Trophoblast cell (in vitro differentiated cells and primary cell): ENCODE measurements around the gene GPR180.

Source experiments
- DNase-seq, 2 donors: peaks; one replicate each; pipeline ENCODE4 v3.0.0-alpha.2; 2016
- H2AFZ ChIP-seq: 2 replicates; pipeline ENCODE4 v1.6.1; 2013; ENCODE audit warnings: low read length, moderate library complexity, mild to moderate bottlenecking; ENCODE audit not compliant: insufficient read depth, poor library complexity
- H2AK5ac ChIP-seq: 2 replicates; pipeline ENCODE4 v1.6.1; 2013; ENCODE audit warnings: mild to moderate bottlenecking, low read length
- H2BK120ac ChIP-seq: 2 replicates; pipeline ENCODE4 v1.6.1; 2013; ENCODE audit warnings: low read length, mild to moderate bottlenecking, moderate library complexity; ENCODE audit not compliant: insufficient read depth, poor library complexity
- H2BK12ac ChIP-seq: 2 replicates; pipeline ENCODE4 v1.6.1; 2013; ENCODE audit warnings: mild to moderate bottlenecking, low read length, moderate library complexity
- H2BK5ac ChIP-seq: 2 replicates; pipeline ENCODE4 v1.6.1; 2013; ENCODE audit warnings: low read length, low read depth, moderate library complexity, mild to moderate bottlenecking; ENCODE audit not compliant: poor library complexity
- H3K14ac ChIP-seq: 2 replicates; pipeline ENCODE4 v1.6.1; 2013; ENCODE audit warnings: mild to moderate bottlenecking, low read length
- H3K18ac ChIP-seq: 2 replicates; pipeline ENCODE4 v1.6.1; 2013; ENCODE audit warnings: mild to moderate bottlenecking, low read length
- H3K23ac ChIP-seq: 2 replicates; pipeline ENCODE4 v1.6.1; 2013; ENCODE audit warnings: low read length
- H3K27ac ChIP-seq: 2 replicates; pipeline ENCODE4 v1.5.1; 2013; ENCODE audit warnings: low read depth, mild to moderate bottlenecking, inconsistent platforms, low read length, moderate library complexity
- H3K27me3 ChIP-seq: 2 replicates; pipeline ENCODE4 v1.6.1; 2013; ENCODE audit warnings: inconsistent platforms, mild to moderate bottlenecking, low read length, moderate library complexity; ENCODE audit not compliant: insufficient read depth
- H3K36me3 ChIP-seq, 2 experiments: 1 replicate in 1 of 2; 2 replicates in 1 of 2; pipeline ENCODE4 v1.6.1; 2013; ENCODE audit warnings: low read length in 2 of 2, mild to moderate bottlenecking in 2 of 2, moderate library complexity in 1 of 2; ENCODE audit not compliant: insufficient read depth in 2 of 2, control insufficient read depth in 1 of 2
- H3K4ac ChIP-seq: 2 replicates; pipeline ENCODE4 v1.6.1; 2013; ENCODE audit warnings: low read depth, mild to moderate bottlenecking, low read length, moderate library complexity
- H3K4me1 ChIP-seq, 2 experiments: 1 replicate in 1 of 2; 2 replicates in 1 of 2; pipeline ENCODE4 v1.6.1; 2013; ENCODE audit warnings: low read length in 2 of 2, mild to moderate bottlenecking in 2 of 2, moderate library complexity in 1 of 2; ENCODE audit not compliant: insufficient read depth in 2 of 2, control insufficient read depth in 1 of 2
- H3K4me2 ChIP-seq: 2 replicates; pipeline ENCODE4 v1.6.1; 2013; ENCODE audit warnings: inconsistent platforms, mild to moderate bottlenecking, low read length, moderate library complexity
- H3K4me3 ChIP-seq: 2 replicates; pipeline ENCODE4 v1.5.1; 2013; ENCODE audit warnings: mild to moderate bottlenecking, low read depth, low read length, inconsistent platforms
- H3K79me1 ChIP-seq: one replicate; pipeline ENCODE4 v1.6.1; 2013; ENCODE audit warnings: low read length
- H3K79me2 ChIP-seq: 2 replicates; pipeline ENCODE4 v1.6.1; 2013; ENCODE audit warnings: low read length, mild to moderate bottlenecking; ENCODE audit not compliant: control insufficient read depth, insufficient read depth, poor library complexity
- H3K9ac ChIP-seq: 2 replicates; pipeline ENCODE4 v1.6.1; 2013; ENCODE audit warnings: mild to moderate bottlenecking, low read length
- H3K9me3 ChIP-seq: 2 replicates; pipeline ENCODE4 v1.6.1; 2013; ENCODE audit warnings: low read depth, mild to moderate bottlenecking, control low read depth, inconsistent platforms, low read length; ENCODE audit not compliant: insufficient read depth
- H4K12ac ChIP-seq: 2 replicates; pipeline ENCODE4 v1.6.1; 2013; ENCODE audit warnings: low read depth, mild to moderate bottlenecking, low read length, moderate library complexity
- H4K8ac ChIP-seq: 2 replicates; pipeline ENCODE4 v1.6.1; 2013; ENCODE audit warnings: low read depth, mild to moderate bottlenecking, low read length, moderate library complexity
- H4K91ac ChIP-seq: one replicate; pipeline ENCODE4 v1.6.1; 2013; ENCODE audit warnings: low read depth, mild to moderate bottlenecking, low read length, moderate library complexity
- WGBS: extraction: QIAGEN DNeasy Blood & Tissue Kit; methylation state at CpG from one replicate; pipeline ENCODE4 v1.1.7; 2013; ENCODE audit warnings: missing lambda C conversion rate; ENCODE audit not compliant: insufficient read length, insufficient coverage; ENCODE audit errors: extremely low coverage; 5-methylcytosine and 5-hydroxymethylcytosine counted together

GPR180 gene

DNA sequence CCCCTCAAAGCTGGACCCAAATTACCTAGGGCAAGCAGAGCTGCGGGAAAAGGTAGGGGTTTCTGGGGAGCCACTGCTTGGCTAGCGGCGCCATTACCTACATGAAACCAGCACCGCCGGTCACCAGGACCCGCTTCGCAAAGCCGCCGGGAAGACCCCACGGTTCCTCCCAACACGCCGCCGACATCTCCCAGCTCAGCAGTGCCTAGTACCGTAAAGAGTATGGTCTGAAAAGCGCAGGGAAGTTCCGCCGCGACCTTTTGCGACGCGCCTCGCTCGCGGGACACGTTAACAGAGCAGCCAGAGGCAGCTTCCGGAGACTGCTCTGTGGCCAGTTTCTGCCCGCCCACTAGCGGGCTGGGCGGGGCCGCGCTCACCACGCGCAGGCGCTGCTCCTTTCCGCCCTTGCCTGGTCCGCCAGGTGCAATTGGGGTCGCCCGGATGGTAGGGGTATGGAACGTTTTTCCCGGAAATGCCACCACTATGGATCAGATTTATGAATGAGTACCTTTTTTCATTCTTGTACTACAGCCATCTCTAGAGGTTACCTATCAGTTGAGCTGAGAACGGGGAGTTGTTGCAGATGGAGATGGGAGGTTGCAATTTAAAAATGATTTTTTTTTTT, 5.6 kb upstream of the GPR180 start, which contains the start of gene TGDS:
Gene TGDS, minus strand, starts transcription at position 203 of the 625 bp plus-strand sequence. Its CDS starts 16 bp downstream, at position 187.
- peak within 1 kb of the TSS; percentile 69 for H4K91ac ChIP-seq
- peaks cover 6% of the 10 kb centered on the region for H3K79me2 ChIP-seq
- peaks cover 0 to 5% of the 10 kb centered on the region in 2 experiments for H3K4me1 ChIP-seq
- H3K18ac ChIP-seq: peak within 1 kb of the TSS; percentile 85
- peaks cover 5% of the 10 kb centered on the region for H3K79me1 ChIP-seq
- H3K14ac ChIP-seq: peak within 1 kb of the TSS; percentile 91
- peak within 1 kb of the TSS; percentile 69 for H2AFZ ChIP-seq
- H2BK120ac ChIP-seq: peak within 1 kb of the TSS; percentile 85
- H3K27ac ChIP-seq: no peak within 1 kb of the TSS
- H3K4ac ChIP-seq: peak within 1 kb of the TSS; percentile 72
- H2BK5ac ChIP-seq: peak within 1 kb of the TSS; percentile 73
- peak within 1 kb of the TSS; percentile 63 for H3K4me2 ChIP-seq
- DNase-seq: peak; percentile 96
- peak within 1 kb of the TSS; percentile 85 for H3K4me3 ChIP-seq
- H3K9me3 ChIP-seq: no peaks in the 10 kb centered on the region
- H2AK5ac ChIP-seq: no peak within 1 kb of the TSS
- peak within 1 kb of the TSS; percentile 81 for H3K9ac ChIP-seq
- H3K23ac ChIP-seq: no peak within 1 kb of the TSS
- peaks cover 5 to 7% of the 10 kb centered on the region in 2 experiments for H3K36me3 ChIP-seq
- peak within 1 kb of the TSS; percentile 92 for H4K12ac ChIP-seq
- H2BK12ac ChIP-seq: no peak within 1 kb of the TSS
- H3K27me3 ChIP-seq: no peaks in the 10 kb centered on the region
- WGBS: no CpG with 5 or more reads among the region's 41 CpGs
- peak within 1 kb of the TSS; percentile 96 for H4K8ac ChIP-seq

GRCh38 chr13:94596575-94596971, 5.1 kb upstream of the GPR180 start:
- no peak overlapping the region for H3K18ac ChIP-seq
- H3K23ac ChIP-seq: no peak overlapping the region
- H4K91ac ChIP-seq: no peak overlapping the region
- H3K14ac ChIP-seq: no peak overlapping the region
- no peak overlapping the region for H2BK5ac ChIP-seq
- no peak overlapping the region for H4K12ac ChIP-seq
- peak overlapping the region; percentile 32 for H4K8ac ChIP-seq
- H3K27ac ChIP-seq: no peak overlapping the region
- peaks cover 0 to 5% of the 10 kb centered on the region in 2 experiments for H3K4me1 ChIP-seq
- no peaks in the 10 kb centered on the region for H3K27me3 ChIP-seq
- H3K4me3 ChIP-seq: no peak overlapping the region
- peaks cover 3% of the 10 kb centered on the region in 2 experiments for H3K36me3 ChIP-seq
- peak overlapping the region; percentile 63 for H3K4me2 ChIP-seq
- H2AK5ac ChIP-seq: no peak overlapping the region
- no peak overlapping the region for H3K9ac ChIP-seq
- no peak for DNase-seq
- WGBS: no CpG with 5 or more reads among the region's 20 CpGs
- no peak overlapping the region for H3K4ac ChIP-seq
- peak overlapping the region; percentile 42 for H2AFZ ChIP-seq
- no peak overlapping the region for H2BK12ac ChIP-seq
- H3K9me3 ChIP-seq: no peaks in the 10 kb centered on the region
- H3K79me2 ChIP-seq: peaks cover 6% of the 10 kb centered on the region
- H2BK120ac ChIP-seq: no peak overlapping the region
- H3K79me1 ChIP-seq: peaks cover 5% of the 10 kb centered on the region

- Histone ChIP-seq H3K79me2 (peaks cover 11% of the 10 kb centered on the region), H3K4me3 (no peak overlapping the region), H2AK5ac (no peak overlapping the region), H3K36me3 (no peaks in the 10 kb centered on the region), H3K9me3 (no peaks in the 10 kb centered on the region), H3K27me3 (no peaks in the 10 kb centered on the region), H3K18ac (no peak overlapping the region), H3K9ac (no peak overlapping the region), H4K91ac (no peak overlapping the region), H3K4ac (no peak overlapping the region), H2BK5ac (no peak overlapping the region), H3K23ac (no peak overlapping the region), H4K8ac (no peak overlapping the region), H3K4me1 (peaks cover 0 to 5% of the 10 kb centered on the region in 2 experiments), H3K79me1 (peaks cover 10% of the 10 kb centered on the region), H4K12ac (no peak overlapping the region), H3K27ac (no peak overlapping the region), H2BK120ac (no peak overlapping the region), H3K14ac (no peak overlapping the region), H2BK12ac (no peak overlapping the region), H3K4me2 (no peak overlapping the region), H2AFZ (no peak overlapping the region)
- WGBS: no CpG with 5 or more reads among the region's 3 CpGs
- no peak for DNase-seq
Measured at GRCh38 chr13:94598281-94598680, 3.4 kb upstream of the GPR180 start.

- no peak overlapping the region for H2BK12ac ChIP-seq
- no peak overlapping the region for H3K14ac ChIP-seq
- no peaks in the 10 kb centered on the region for H3K9me3 ChIP-seq
- H3K4me1 ChIP-seq: peaks cover 0 to 5% of the 10 kb centered on the region in 2 experiments
- no peak overlapping the region for H2AFZ ChIP-seq
- H4K8ac ChIP-seq: no peak overlapping the region
- H3K36me3 ChIP-seq: no peaks in the 10 kb centered on the region
- H3K79me1 ChIP-seq: peaks cover 10% of the 10 kb centered on the region
- no peak overlapping the region for H3K4ac ChIP-seq
- no peaks in the 10 kb centered on the region for H3K27me3 ChIP-seq
- no peak overlapping the region for H2AK5ac ChIP-seq
- no CpG with 5 or more reads among the region's 3 CpGs for WGBS
- no peak overlapping the region for H3K23ac ChIP-seq
- H4K12ac ChIP-seq: no peak overlapping the region
- no peak overlapping the region for H3K27ac ChIP-seq
- H2BK5ac ChIP-seq: no peak overlapping the region
- H3K4me3 ChIP-seq: no peak overlapping the region
- peaks cover 11% of the 10 kb centered on the region for H3K79me2 ChIP-seq
- no peak overlapping the region for H3K4me2 ChIP-seq
- no peak overlapping the region for H3K18ac ChIP-seq
- H2BK120ac ChIP-seq: no peak overlapping the region
- H3K9ac ChIP-seq: no peak overlapping the region
- no peak for DNase-seq
- H4K91ac ChIP-seq: no peak overlapping the region
Measured at GRCh38 chr13:94599877-94600276, 1.8 kb upstream of the GPR180 start.
